ENCODE results near the gene BNC2. TPM values are rescaled to one million over a fixed set of nuclear protein-coding genes. Genes with fewer than 3 reads are reported as not detected.

The BNC2 gene
- total RNA-seq, 2 donors from 2014 or later, result 2.1 to 20.0 TPM

GRCh38 chr9:16873126-16873802 is 2.8 kb upstream of the BNC2 start:
- Histone ChIP-seq H3K36me3 (no peaks in the 10 kb centered on the region), H3K9ac (ENCODE audit: low read depth in 2 of 2, low read length in 2 of 2) (no peak overlapping the region), H3K27me3 (no peaks in the 10 kb centered on the region), H3K27ac (no peak overlapping the region), H3K9me3 (no peaks in the 10 kb centered on the region), H3K4me1 (no peaks in the 10 kb centered on the region), H3K4me3 (no peak overlapping the region)
- TF ChIP-seq CTCF (IDR thresholded peaks at IDR 0.05), result no peak
- no peak for DNase-seq
- intact Hi-C loops (cut with DNase I), result no loop called here

- Histone ChIP-seq H3K27me3 (no peaks in the 10 kb centered on the region), H3K27ac (peak overlapping the region; percentile 53), H3K9me3 (no peaks in the 10 kb centered on the region), H3K4me3 (peak overlapping the region; percentile 49), H3K36me3 (no peaks in the 10 kb centered on the region), H3K9ac (ENCODE audit: low read depth in 2 of 2, low read length in 2 of 2) (peak overlapping the region in 1 of 2 donors; percentile 50), H3K4me1 (no peaks in the 10 kb centered on the region)
- DNase-seq, result peak; percentile 43
- intact Hi-C loops (cut with DNase I), result no loop called here
- TF ChIP-seq CTCF (IDR thresholded peaks at IDR 0.05), result no peak
These were observed 1.1 kb upstream of the BNC2 start for GRCh38 chr9:16871336-16872151.

GRCh38 chr9:16869882-16870595 is 431 bp downstream of the BNC2 start:
- intact Hi-C loops (cut with DNase I), result loop anchor here (10.0 kb wide), 1 partner anchor 75 kb away; no protein-coding TSS in a partner anchor

GRCh38 chr9:16869131-16869881 is 1.2 kb downstream of the BNC2 start:
- Histone ChIP-seq H3K9me3 (no peaks in the 10 kb centered on the region), H3K9ac (ENCODE audit: low read depth in 2 of 2, low read length in 2 of 2) (peak overlapping the region in 1 of 2 donors; percentile 46), H3K27ac (peak overlapping the region; percentile 53), H3K27me3 (no peaks in the 10 kb centered on the region), H3K4me3 (peak overlapping the region; percentile 49), H3K4me1 (no peaks in the 10 kb centered on the region), H3K36me3 (no peaks in the 10 kb centered on the region)
- TF ChIP-seq CTCF (IDR thresholded peaks at IDR 0.05), result no peak
- intact Hi-C loops (cut with DNase I), result loop anchor here (10.0 kb wide), 1 partner anchor 75 kb away; no protein-coding TSS in a partner anchor
- peak; percentile 28 for DNase-seq

More at GRCh38 chr9:16869882-16870595, 431 bp downstream of the BNC2 start:
- no peak for TF ChIP-seq CTCF (IDR thresholded peaks at IDR 0.05)
- DNase-seq, result no peak
- H3K9ac ChIP-seq (ENCODE audit: low read depth in 2 of 2, low read length in 2 of 2), result peak overlapping the region; percentile 46 to 75
- peak overlapping the region; percentile 53 for H3K27ac ChIP-seq
- no peaks in the 10 kb centered on the region for H3K4me1 ChIP-seq
- H3K27me3 ChIP-seq, result no peaks in the 10 kb centered on the region
- H3K36me3 ChIP-seq, result no peaks in the 10 kb centered on the region
- peak overlapping the region; percentile 49 for H3K4me3 ChIP-seq
- no peaks in the 10 kb centered on the region for H3K9me3 ChIP-seq

All from colonic mucosa (tissue), 4 donors.